HG03558 (cell line): ENCODE measurements around the gene BTG2.
"Not testable (repeated sequence)": the region's sequence is repeated elsewhere in the genome, so short reads cannot be mapped to it uniquely, and the experiment has no call there.

Experiments used
- ATAC-seq: cut with Tn5 transposase; IDR thresholded peaks from one replicate; pipeline ENCODE4 v1.9.1; 2021; ENCODE audit warnings: moderate number of reproducible peaks; ENCODE audit not compliant: unreplicated experiment; ENCODE audit errors: extremely low read depth

BTG2 gene

GRCh38 chr1:203311368-203312301, 6.3 kb downstream of the BTG2 start:
- ATAC-seq = no peak

- ATAC-seq = not testable (repeated sequence)
These were observed 8.9 kb downstream of the BTG2 start for GRCh38 chr1:203314025-203314759.

- no peak for ATAC-seq
These were observed 11.3 kb downstream of the BTG2 start for GRCh38 chr1:203316626-203317093.

- ATAC-seq = no peak
These were observed 12.3 kb downstream of the BTG2 start for GRCh38 chr1:203317429-203318228.

- no peak for ATAC-seq
These were observed 12.9 kb downstream of the BTG2 start for GRCh38 chr1:203318229-203318517.

GRCh38 chr1:203320591-203321272, 15.4 kb downstream of the BTG2 start:
- peak; percentile 54 for ATAC-seq

GRCh38 chr1:203321273-203322052, 16.1 kb downstream of the BTG2 start:
- no peak for ATAC-seq

- no peak for ATAC-seq
These were observed 17.3 kb downstream of the BTG2 start for GRCh38 chr1:203322500-203323179.

- ATAC-seq = no peak
These were observed 18.3 kb downstream of the BTG2 start for GRCh38 chr1:203323587-203323986.

- no peak for ATAC-seq
These were observed 19.0 kb downstream of the BTG2 start for GRCh38 chr1:203324105-203325025.

- ATAC-seq = no peak
These were observed 19.7 kb downstream of the BTG2 start for GRCh38 chr1:203325026-203325417.

- no peak for ATAC-seq
These were observed 20.2 kb downstream of the BTG2 start for GRCh38 chr1:203325418-203326091.

GRCh38 chr1:203326830-203327683, 21.7 kb downstream of the BTG2 start:
- peak; percentile 30 for ATAC-seq

- ATAC-seq = peak; percentile 7
These were observed 22.6 kb downstream of the BTG2 start for GRCh38 chr1:203327684-203328457.

- ATAC-seq = no peak
These were observed 23.4 kb downstream of the BTG2 start for GRCh38 chr1:203328714-203329122.

GRCh38 chr1:203331224-203331623, 25.9 kb downstream of the BTG2 start:
- ATAC-seq = no peak
